Tongue (tissue), 2 donors: ENCODE data around the gene MTRFR. TPM values are rescaled to one million over a fixed set of nuclear protein-coding genes. Genes with fewer than 3 reads are reported as not detected.
"Not testable (repeated sequence)": the region's sequence is repeated elsewhere in the genome, so short reads cannot be mapped to it uniquely, and the experiment has no call there.

Source experiments
- DNase-seq: peaks from one replicate; pipeline ENCODE4 v3.0.0-alpha.2; 2015
- total RNA-seq: library from RNA; depleted of rRNA; stranded (reverse); fragments of >200 nt; gene quantifications from one replicate; pipeline ENCODE4 v1.2.3, GENCODE V29; 2014

The MTRFR gene
- 11.4 TPM for total RNA-seq

DNA sequence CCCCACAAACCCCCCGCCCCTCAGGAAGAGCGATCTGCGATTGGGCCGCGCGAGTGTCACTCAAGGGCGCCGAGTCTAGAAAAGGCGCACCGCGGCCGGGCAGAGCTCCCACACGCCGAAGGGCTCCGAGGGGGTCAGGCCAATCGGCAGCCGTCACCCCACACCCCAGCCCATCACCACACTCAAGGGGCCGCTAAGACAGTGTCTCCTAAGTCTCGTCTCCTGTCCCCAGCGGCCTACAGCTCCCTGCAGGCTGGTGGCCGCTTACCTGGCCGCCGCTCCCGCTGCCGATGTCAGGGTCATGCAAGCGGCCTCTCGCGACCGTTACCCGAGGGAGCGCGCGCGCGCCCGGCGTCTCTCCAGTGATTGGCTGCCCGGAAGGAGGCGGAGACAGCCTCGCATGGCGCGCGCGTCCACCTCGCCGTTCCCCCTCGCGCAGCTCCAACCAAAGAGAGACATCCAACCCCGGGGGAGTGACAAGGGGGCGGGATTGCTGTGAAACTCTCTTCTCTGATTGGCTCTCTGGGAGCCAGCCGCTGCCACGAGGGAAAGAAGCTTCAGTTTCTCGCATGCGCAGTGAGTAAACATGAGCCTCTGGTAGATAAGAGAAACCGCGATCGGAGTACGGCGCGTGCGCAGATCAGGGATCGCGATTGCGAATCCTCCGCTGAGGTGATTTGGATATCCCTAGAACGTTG, at the start of gene MTRFR, which contains the start of gene MPHOSPH9:
TSS of gene MTRFR (plus strand) at position 630 of the 698 bp plus-strand sequence. CDS start 20,239 bp downstream, outside the sequence.
TSS of gene MPHOSPH9 (minus strand) at position 335 of the 698 bp plus-strand sequence. CDS start 2,777 bp downstream, outside the sequence.
- DNase-seq: peak; percentile 100

DNA sequence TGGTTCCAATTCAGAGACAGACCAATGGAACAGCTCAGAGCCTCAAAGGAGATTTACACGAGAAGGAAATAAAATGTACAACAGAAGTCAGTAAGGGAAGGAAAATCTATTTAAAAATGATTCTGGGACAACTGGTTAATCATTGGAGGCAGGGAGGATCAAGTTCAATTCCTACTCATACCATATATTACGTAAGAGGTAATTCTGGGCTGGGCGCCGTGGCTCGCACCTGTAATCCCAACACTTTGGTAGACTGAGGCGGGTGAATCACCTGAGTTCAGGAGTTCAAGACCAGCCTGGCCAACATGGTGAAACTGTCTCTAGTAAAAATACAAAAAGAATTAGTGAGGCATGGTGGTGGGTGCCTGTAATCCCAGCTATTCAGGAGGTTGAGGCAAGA, 45.6 kb upstream of the MTRFR start:
- no peak for DNase-seq

GRCh38 chr12:123199936-123200335, 33.3 kb upstream of the MTRFR start:
- peak; percentile 69 for DNase-seq

DNA sequence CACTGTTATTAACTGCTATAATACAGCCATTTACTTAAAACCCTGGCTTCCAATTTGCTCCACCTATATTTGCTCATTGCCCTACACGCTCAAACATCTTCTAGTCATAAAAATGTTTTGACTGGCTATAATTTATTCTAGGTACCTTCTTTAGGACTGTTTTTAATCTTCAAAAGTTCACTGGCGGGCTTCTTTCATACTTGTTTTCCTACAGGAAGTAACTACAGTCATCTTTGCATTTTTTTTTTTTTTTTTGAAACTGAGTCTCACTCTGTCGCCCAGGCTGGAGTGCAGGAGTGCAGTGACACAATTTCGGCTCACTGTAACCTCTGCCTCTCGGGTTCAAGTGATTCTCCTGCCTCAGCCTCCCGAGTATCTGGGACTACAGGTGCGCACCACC, 32.8 kb upstream of the MTRFR start:
- DNase-seq: no peak

GRCh38 chr12:123206794-123207193, 26.4 kb upstream of the MTRFR start:
- not testable (repeated sequence) for DNase-seq

DNA sequence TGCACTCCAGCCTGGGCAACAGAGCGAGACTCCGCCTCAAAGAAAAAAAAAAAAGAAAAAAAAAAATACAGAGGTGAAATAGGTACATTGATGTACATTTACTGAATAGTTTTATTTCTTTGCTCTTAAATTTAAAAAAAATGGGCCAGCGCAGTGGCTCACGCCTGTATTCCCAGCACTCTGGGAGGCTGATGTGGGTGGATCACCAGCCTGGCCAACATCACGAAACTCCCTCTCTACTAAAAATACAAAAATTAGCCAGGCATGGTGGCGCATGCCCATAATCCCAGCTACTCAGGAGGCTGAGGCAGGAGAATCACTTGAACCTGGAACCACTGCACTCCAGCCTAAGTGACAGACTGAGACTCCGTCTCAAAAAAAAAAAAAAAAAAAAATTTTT, 25.4 kb upstream of the MTRFR start:
- not testable (repeated sequence) for DNase-seq

GRCh38 chr12:123223241-123223668, 10.0 kb upstream of the MTRFR start:
- no peak for DNase-seq

GRCh38 chr12:123225443-123225842, 7.8 kb upstream of the MTRFR start:
- no peak for DNase-seq

- no peak for DNase-seq
Observed at GRCh38 chr12:123227581-123228258, 5.5 kb upstream of the MTRFR start.

- no peak for DNase-seq
Observed at GRCh38 chr12:123229051-123229450, 4.2 kb upstream of the MTRFR start.

GRCh38 chr12:123231931-123232330, 1.3 kb upstream of the MTRFR start:
- peak; percentile 8 for DNase-seq

DNA sequence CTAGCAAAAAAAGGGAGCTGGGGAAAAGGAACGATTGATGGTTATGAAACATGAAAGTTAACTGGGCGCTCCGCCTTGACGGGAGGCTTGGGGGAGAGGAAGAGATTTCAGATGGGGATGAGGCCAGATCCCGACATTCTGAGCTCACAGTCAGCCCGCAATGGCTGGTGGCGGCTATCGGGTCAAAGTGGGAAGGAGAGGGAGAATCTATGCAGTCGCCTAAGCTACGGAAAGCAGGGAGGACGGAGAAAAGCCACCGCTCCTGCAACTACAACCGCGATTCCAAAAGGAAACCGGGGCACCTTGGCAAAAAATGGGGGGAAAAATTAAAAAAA, 797 bp upstream of the MTRFR start:
- no peak for DNase-seq

GRCh38 chr12:123233505-123234308, 471 bp downstream of the MTRFR start:
- no peak for DNase-seq

DNA sequence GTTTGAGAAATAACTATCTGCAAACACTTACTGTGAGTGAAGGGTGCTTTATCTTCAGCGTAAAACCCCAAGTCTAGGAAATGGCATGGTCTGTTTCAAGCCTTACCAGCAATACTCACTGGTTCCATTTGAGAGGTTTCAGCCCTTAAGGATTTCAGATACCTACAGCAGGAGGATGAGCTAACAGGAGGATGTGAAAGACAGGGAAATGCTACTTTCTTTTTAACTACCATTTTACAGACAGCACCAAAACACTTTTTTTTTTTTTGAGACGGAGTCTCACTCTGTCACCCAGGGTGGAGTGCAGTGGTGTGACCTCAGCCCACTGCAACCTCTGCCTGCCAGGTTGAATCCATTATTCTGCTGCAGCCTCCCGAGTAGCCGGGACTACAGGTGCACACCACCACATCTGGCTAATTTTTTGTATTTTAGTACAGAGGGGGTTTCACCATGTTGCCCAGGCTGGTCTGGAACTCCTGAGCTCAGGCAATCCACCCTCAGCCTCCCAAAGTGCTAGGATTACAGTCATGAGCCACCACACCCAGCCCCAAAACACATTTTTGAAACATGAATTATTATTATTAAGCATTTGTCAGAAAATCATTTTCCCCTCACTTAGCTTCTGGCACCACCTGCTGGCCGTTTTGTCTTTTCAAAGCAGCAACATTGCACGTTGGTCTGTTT, 4.6 kb downstream of the MTRFR start:
- peak; percentile 77 for DNase-seq

- no peak for DNase-seq
Observed at GRCh38 chr12:123238330-123238682, 5.1 kb downstream of the MTRFR start.

- DNase-seq: no peak
Observed at GRCh38 chr12:123238961-123239360, 5.7 kb downstream of the MTRFR start.

DNA sequence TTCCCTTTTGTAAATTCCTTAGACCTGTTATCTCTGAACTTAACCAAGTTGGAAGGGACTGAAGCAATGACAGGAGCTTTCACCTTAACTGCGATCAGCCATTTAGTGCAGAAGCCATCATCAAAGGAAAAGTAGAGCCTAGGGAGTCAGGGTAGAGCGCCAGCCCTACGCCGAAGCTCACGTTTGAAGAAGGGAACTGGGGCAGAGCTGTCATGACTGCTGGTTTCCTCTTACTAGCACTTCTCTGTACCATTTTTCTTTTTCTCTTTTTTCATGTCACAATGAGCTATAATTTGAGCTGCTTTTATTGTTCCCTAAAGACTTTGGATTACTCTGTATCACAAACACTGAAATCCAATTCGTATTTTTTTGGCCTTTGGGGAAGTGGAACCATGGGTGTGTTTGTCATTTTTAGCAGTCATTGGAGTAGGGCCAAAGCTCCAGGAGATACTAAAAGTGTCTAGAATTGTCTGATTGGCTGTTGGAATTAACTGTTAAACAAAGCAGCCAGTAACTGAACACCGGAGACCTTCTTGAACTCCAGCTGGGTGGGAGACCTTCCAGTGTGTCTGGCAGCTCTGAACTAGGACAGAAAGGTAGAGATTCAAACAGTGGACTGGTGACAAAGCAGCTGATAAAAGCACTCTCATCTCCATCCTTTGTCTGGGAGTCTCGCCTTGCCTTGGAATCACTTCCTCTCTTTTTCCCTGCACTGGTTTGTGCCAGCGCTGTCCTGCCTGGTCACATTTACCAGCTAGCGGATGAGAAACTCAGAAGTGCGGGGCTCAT, 9.1 kb downstream of the MTRFR start:
- DNase-seq: peak; percentile 49

DNA sequence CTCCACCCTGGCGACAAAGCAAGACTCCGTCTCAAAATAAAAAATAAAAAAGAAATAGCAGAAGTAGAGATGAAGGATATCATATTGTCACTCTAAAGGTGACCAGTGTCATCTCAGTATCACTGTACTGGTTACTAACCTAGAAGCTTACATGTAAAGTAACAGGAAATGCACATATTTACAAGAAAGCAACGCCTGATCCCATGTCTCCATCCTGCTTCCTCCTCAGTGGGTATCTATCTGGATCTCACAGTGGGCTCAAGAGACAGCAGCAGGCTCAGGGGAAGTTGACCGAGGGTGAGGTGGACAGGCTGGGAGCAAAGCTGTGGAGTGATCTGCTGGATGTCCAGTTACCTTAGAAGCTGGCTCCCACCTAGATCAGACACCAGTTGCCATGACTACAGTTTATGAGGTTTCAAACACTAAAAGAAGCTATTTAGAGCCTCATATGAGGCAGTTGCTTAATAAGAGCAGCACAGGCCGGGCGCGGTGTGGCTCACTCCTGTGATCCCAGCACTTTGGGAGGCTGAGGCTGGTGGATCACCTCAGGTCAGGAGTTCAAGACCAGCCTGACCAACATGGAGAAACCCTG, 10.5 kb downstream of the MTRFR start:
- DNase-seq: no peak

DNA sequence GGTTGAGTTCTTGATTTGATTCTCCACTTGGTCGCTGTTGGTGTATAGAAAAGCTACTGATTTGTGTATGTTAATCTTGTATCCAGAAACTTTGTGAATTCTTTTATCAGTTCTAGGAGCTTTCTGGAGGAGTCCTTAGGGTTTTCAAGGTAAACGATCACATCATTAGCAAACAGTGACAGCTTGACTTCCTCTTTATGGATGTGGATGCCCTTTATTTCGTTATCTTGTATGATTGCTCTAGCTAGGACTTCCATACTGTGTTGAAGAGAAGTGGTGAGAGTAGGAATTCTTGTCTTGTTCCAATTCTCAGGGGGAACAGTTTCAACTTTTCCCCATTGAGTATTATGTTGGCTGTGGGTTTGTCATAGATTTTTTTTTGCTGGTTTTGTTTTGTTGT, 12.4 kb downstream of the MTRFR start:
- no peak for DNase-seq

- DNase-seq: not testable (repeated sequence)
Observed at GRCh38 chr12:123248129-123248528, 14.9 kb downstream of the MTRFR start.
